Glutamatergic neuron (in vitro differentiated cells): ENCODE measurements around the gene CISD3. TPM values are rescaled to one million over a fixed set of nuclear protein-coding genes. Genes with fewer than 3 reads are reported as not detected.

ENCODE experiments used
- DNase-seq: peaks from one replicate; pipeline ENCODE4 v3.0.0; 2022
- H3K27ac Mint-ChIP-seq: one replicate; pipeline ENCODE4 v1.8.0; 2020; ENCODE audit warnings: mild to moderate bottlenecking, mixed read lengths, inconsistent platforms; ENCODE audit not compliant: unreplicated experiment
- H3K27me3 Mint-ChIP-seq: one replicate; pipeline ENCODE4 v1.8.0; 2020; ENCODE audit warnings: mild to moderate bottlenecking, moderate library complexity, mixed read lengths, inconsistent platforms; ENCODE audit not compliant: unreplicated experiment
- H3K36me3 Mint-ChIP-seq: one replicate; pipeline ENCODE4 v1.8.0; 2020; ENCODE audit warnings: mild to moderate bottlenecking, mixed read lengths, inconsistent platforms; ENCODE audit not compliant: unreplicated experiment
- H3K4me1 Mint-ChIP-seq: one replicate; pipeline ENCODE4 v1.8.0; 2020; ENCODE audit warnings: mild to moderate bottlenecking, low read depth, mixed read lengths, inconsistent platforms; ENCODE audit not compliant: unreplicated experiment
- H3K4me3 Mint-ChIP-seq: one replicate; pipeline ENCODE4 v1.8.0; 2020; ENCODE audit warnings: mild to moderate bottlenecking, mixed read lengths, inconsistent platforms; ENCODE audit not compliant: unreplicated experiment
- H3K9me3 Mint-ChIP-seq: one replicate; pipeline ENCODE4 v1.8.0; 2020; ENCODE audit warnings: mild to moderate bottlenecking, moderate library complexity, mixed read lengths, inconsistent platforms; ENCODE audit not compliant: unreplicated experiment
- total RNA-seq: library from RNA; stranded (reverse); fragmentation: NEBNext Ultra II Directional; extraction: Animal tissue kit (Norgen Biotek cat#: 25700); gene quantifications from one replicate; pipeline ENCODE4 v1.2.1, GENCODE V29; 2021; ENCODE audit not compliant: unreplicated experiment
- TF ChIP-seq, protein P1 (sequence below): fragments of 200-600 bp; sonication (generic); IDR thresholded peaks from one replicate; pipeline ENCODE4 v1.5.0; 2021; ENCODE audit not compliant: partially characterized antibody, unreplicated experiment

The CISD3 gene
- total RNA-seq, 1 donor from 2014 or later = 3.2 TPM

- DNase-seq = no peak
- Mint-ChIP-seq H3K4me1 (peaks cover 17% of the 10 kb centered on the region), H3K9me3 (peaks cover 27% of the 10 kb centered on the region), H3K27ac (peak overlapping the region; percentile 87), H3K27me3 (peaks cover 24% of the 10 kb centered on the region), H3K36me3 (peaks cover 10% of the 10 kb centered on the region), H3K4me3 (peak overlapping the region; percentile 100)
- TF ChIP-seq, protein P1, sequence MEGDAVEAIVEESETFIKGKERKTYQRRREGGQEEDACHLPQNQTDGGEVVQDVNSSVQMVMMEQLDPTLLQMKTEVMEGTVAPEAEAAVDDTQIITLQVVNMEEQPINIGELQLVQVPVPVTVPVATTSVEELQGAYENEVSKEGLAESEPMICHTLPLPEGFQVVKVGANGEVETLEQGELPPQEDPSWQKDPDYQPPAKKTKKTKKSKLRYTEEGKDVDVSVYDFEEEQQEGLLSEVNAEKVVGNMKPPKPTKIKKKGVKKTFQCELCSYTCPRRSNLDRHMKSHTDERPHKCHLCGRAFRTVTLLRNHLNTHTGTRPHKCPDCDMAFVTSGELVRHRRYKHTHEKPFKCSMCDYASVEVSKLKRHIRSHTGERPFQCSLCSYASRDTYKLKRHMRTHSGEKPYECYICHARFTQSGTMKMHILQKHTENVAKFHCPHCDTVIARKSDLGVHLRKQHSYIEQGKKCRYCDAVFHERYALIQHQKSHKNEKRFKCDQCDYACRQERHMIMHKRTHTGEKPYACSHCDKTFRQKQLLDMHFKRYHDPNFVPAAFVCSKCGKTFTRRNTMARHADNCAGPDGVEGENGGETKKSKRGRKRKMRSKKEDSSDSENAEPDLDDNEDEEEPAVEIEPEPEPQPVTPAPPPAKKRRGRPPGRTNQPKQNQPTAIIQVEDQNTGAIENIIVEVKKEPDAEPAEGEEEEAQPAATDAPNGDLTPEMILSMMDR = no peak
Observed at GRCh38 chr17:38750044-38750311, 19.8 kb downstream of the CISD3 start.

DNA sequence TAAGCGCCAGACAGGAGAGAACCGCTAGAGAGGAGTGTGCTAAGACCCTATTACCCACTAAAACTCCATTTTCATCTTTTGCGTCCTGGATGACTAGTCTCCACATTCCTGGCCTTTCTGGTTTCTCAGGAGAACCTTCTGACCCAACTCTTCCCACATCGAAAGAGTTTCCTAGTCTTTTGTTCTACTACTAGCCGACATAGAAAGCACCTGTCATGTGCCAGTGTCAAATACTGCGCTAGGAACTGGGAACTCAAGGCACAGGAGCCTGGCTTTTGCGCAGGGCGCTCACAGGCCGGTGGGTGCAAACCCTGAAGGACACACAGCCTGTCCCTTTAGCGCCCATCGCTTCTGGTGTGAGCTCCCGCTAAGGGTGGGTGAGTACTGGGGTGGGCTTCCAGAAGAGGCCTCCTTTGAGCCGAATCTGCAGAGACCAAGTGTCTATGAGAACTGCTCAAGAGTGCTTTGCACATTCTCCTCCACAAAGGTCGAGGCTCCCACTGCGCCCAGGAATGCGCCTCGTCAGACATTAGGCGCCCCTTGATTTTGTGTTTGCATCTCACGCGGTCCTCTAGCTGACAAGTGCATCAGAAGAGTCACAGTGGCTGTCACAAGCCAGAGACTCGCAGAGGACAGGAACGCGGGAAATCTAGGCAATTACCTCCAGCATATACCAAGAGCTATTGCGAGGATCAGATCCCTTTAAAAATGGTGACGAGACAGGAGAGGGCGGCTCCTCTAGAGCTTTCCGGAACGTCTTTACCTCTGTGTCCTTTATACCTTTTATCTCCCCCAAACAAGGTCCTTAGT is 20.4 kb downstream of the CISD3 start:
- peak overlapping the region; percentile 87 for H3K27ac Mint-ChIP-seq
- peaks cover 27% of the 10 kb centered on the region for H3K9me3 Mint-ChIP-seq
- TF ChIP-seq, protein P1 = no peak
- H3K4me1 Mint-ChIP-seq = peaks cover 17% of the 10 kb centered on the region
- peaks cover 24% of the 10 kb centered on the region for H3K27me3 Mint-ChIP-seq
- no peak for DNase-seq
- peak overlapping the region; percentile 100 for H3K4me3 Mint-ChIP-seq
- peaks cover 10% of the 10 kb centered on the region for H3K36me3 Mint-ChIP-seq

- H3K27ac Mint-ChIP-seq = peak overlapping the region; percentile 87
- H3K4me1 Mint-ChIP-seq = peaks cover 12% of the 10 kb centered on the region
- peaks cover 10% of the 10 kb centered on the region for H3K36me3 Mint-ChIP-seq
- peak overlapping the region; percentile 100 for H3K4me3 Mint-ChIP-seq
- no peak for DNase-seq
- TF ChIP-seq, protein P1 = no peak
- H3K9me3 Mint-ChIP-seq = peaks cover 27% of the 10 kb centered on the region
- H3K27me3 Mint-ChIP-seq = peaks cover 24% of the 10 kb centered on the region
Observed at GRCh38 chr17:38751144-38751807, 21.1 kb downstream of the CISD3 start.

DNA sequence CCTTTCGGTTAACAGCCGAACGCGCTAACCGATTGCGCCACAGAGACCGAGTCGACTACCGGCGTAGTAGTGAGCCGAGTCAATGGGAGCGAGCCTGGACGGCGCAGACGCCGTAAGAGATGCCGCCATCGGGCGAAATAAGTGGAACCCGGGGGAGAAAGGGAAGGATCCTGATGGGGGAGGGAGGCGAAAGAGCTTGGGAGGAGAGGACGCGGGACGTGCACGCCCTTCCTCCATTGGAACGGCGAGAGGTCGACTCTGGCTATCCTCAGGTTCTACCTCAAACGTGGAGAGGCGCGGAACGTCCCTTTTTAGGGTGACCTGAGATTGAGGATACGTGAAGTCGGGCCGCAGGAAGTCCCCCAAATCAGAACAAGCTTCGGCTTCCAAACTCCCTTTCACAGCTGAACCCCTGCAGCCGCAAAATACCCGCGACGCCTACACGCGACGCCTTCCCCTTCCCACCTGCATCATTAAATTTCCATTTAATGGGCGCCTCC is 21.7 kb downstream of the CISD3 start:
- peak; percentile 89 for DNase-seq
- Mint-ChIP-seq H3K4me1 (peaks cover 9% of the 10 kb centered on the region), H3K27ac (peak overlapping the region; percentile 87), H3K36me3 (peaks cover 10% of the 10 kb centered on the region), H3K27me3 (peaks cover 24% of the 10 kb centered on the region), H3K4me3 (peak overlapping the region; percentile 100), H3K9me3 (peaks cover 24% of the 10 kb centered on the region)
- TF ChIP-seq, protein P1 = no peak
